Keratinocyte (primary cell): ENCODE data around the gene RBM47.

Experiments used
- CTCF ChIP-seq, 3 experiments: IDR thresholded peaks in 1 of 3; conservative IDR thresholded peaks in 1 of 3; optimal IDR thresholded peaks in 1 of 3; 2 replicates in 2 of 3; 3 replicates in 1 of 3; pipeline versions ENCODE3 to v1.5.1; 2011; ENCODE audit warnings: low read length in 3 of 3, mild to moderate bottlenecking in 3 of 3, moderate library complexity in 2 of 3, control low read depth in 1 of 3, inconsistent platforms in 1 of 3; ENCODE audit not compliant: insufficient read depth in 2 of 3; ENCODE audit errors: extremely low read depth in 1 of 3
- EZH2 ChIP-seq: IDR thresholded peaks from one replicate; pipeline ENCODE4 v1.6.1; 2012; ENCODE audit warnings: inconsistent platforms, mild to moderate bottlenecking, low read length, moderate library complexity

GRCh38 chr4:40486534-40486933 is 143.1 kb downstream of the RBM47 start:
- TF ChIP-seq EZH2 (no peak), CTCF (optimal IDR thresholded peaks at IDR 0.05 in 1 of 3, IDR thresholded peaks at IDR 0.05 in 1 of 3, conservative IDR thresholded peaks at IDR 0.05 in 1 of 3; ENCODE audit: extremely low read depth in 1 of 3, insufficient read depth in 2 of 3, low read length in 3 of 3) (no peak)
